Heart right ventricle (tissue), 16 donors: ENCODE results near the gene PGRMC2. TPM values are rescaled to one million over a fixed set of nuclear protein-coding genes. Genes with fewer than 3 reads are reported as not detected.
A peak's percentile ranks its signal among the peaks of the same experiment; 100 is the strongest.

Experiments
- ATAC-seq, 8 donors: fragments of 200-7000 bp; cut with Tn5 transposase; one replicate each; pipeline ENCODE4 v1.9.1; 2020; ENCODE audit warnings: mild to moderate bottlenecking in 8 of 8, moderate library complexity in 8 of 8, moderate number of reproducible peaks in 1 of 8
- DNase-seq, 2 donors: peaks; one replicate each; pipeline ENCODE4 v3.0.0-alpha.2; 2020
- H3K27ac ChIP-seq, 10 donors: fragments of 200-600 bp; sonication (generic) in 2 of 10; one replicate each; pipeline versions ENCODE4 v1.5.0 to v1.8.0; 2020 to 2022; ENCODE audit warnings: mild to moderate bottlenecking in 3 of 10
- H3K27me3 ChIP-seq, 7 donors: fragments of 200-600 bp; one replicate each; pipeline ENCODE4 v1.8.0; 2021 to 2022; ENCODE audit warnings: mild to moderate bottlenecking in 2 of 7
- H3K36me3 ChIP-seq, 9 donors: fragments of 200-600 bp; sonication (generic) in 1 of 9; one replicate each; pipeline versions ENCODE4 v1.5.0 to v1.8.0; 2020 to 2022; ENCODE audit warnings: mild to moderate bottlenecking in 2 of 9
- H3K4me1 ChIP-seq, 9 donors: fragments of 200-600 bp; sonication (generic) in 1 of 9; one replicate each; pipeline versions ENCODE4 v1.5.0 to v1.8.0; 2020 to 2022; ENCODE audit warnings: mild to moderate bottlenecking in 4 of 9
- H3K4me3 ChIP-seq, 10 donors: fragments of 200-600 bp; sonication (generic) in 2 of 10; one replicate each; pipeline versions ENCODE4 v1.5.0 to v1.8.0; 2020 to 2022; ENCODE audit warnings: mild to moderate bottlenecking in 7 of 10, moderate library complexity in 2 of 10
- H3K9me3 ChIP-seq, 11 donors: fragments of 200-600 bp in 10 of 11; sonication (generic) in 2 of 11; one replicate each; pipeline versions ENCODE4 v1.5.0 to v1.8.0; 2013 to 2022; ENCODE audit warnings: mild to moderate bottlenecking in 2 of 11, control low read depth in 1 of 11, moderate library complexity in 1 of 11
- CTCF ChIP-seq, 9 donors: fragments of 200-600 bp; sonication (generic) in 2 of 9; IDR thresholded peaks; one replicate each; pipeline versions ENCODE4 v1.5.0 to v1.8.0; 2021 to 2022; ENCODE audit warnings: antibody characterized with exemption in 9 of 9, mild to moderate bottlenecking in 5 of 9, moderate library complexity in 1 of 9
- WGBS, 2 donors: extraction: QIAGEN DNeasy Blood & Tissue Kit; methylation state at CpG; one replicate each; pipeline ENCODE4 v1.1.7; 2013; ENCODE audit warnings: inconsistent platforms in 1 of 2; 5-methylcytosine and 5-hydroxymethylcytosine counted together
- intact Hi-C, 10 donors: fragments of 100-400 bp; cut with DNase I; formaldehyde crosslinking; loops; one replicate each; pipeline versions ENCODE4 v1.11.1 to v1.14.2; 2022
- polyA plus RNA-seq, 2 donors: library from polyadenylated mRNA; stranded (reverse); fragments of 200-250 nt; gene quantifications; one replicate each; pipeline ENCODE4 v1.2.3, GENCODE V29; 2013
- total RNA-seq, 10 donors: library from RNA; stranded (reverse); fragmentation: NEBNext Ultra II Directional in 3 of 10; extraction: Animal tissue kit (Norgen Biotek cat#: 25700) in 3 of 10; gene quantifications; one replicate each; pipeline versions ENCODE4 v1.2.1 to v1.2.4, GENCODE V29; 2021 to 2023
- donor health status: Arrhythmogenic right ventricular cardiomyopathy.
- donor health status: ischemic (EF 13 %, LVEDD 7.1; RV severe dilation, severe dysfunction).
- donor health status: healthy with polysubstance abuse.
- donor health status: DM: no; HTN: yes; CAD: no.
- donor health status: DM: no; HTN: no; CAD: no.
- donor health status: ischemic (EF 25% LVEDD 6.9; RV normal size, moderate dysfunction).
- donor health status: ischemic (EF 25% LVEDD 5.7; RV mildly dilated, moderate dysfunction).
- donor health status: healthy.
- donor health status: DM: yes; HTN: yes; CAD: no.
- donor health status: Ischemic cardiomyopathy.
- donor health status: ischemic (EF 35%, LVEDD 5.7; RV mildly dilated, moderate dysfunction).
- donor health status: nonischemic (EF 11% LVEDD 7.7; RV severe dilation, severe dysfunction).
- donor health status: DM: yes; HTN: yes; CAD: no.
- donor health status: PGD.
- donor health status: ischemic (EF 29% LVEDD 5.4; RV normal size, mild dysfunction).
- donor health status: nonischemic (EF 23%, LVEDD 6.1; RV moderate dilation, normal function).

The PGRMC2 gene
- total and polyA plus RNA-seq, 12 donors = 26.0 to 78.9 (median 66.6) TPM

GRCh38 chr4:128311659-128312403, 24.2 kb upstream of the PGRMC2 start:
- 68 to 72% methylated on average over 2 of the region's 2 CpGs for WGBS, 2 donors
- H3K4me3 ChIP-seq = no peak overlapping the region
- TF ChIP-seq CTCF (IDR thresholded peaks at IDR 0.05) = no peak

DNA sequence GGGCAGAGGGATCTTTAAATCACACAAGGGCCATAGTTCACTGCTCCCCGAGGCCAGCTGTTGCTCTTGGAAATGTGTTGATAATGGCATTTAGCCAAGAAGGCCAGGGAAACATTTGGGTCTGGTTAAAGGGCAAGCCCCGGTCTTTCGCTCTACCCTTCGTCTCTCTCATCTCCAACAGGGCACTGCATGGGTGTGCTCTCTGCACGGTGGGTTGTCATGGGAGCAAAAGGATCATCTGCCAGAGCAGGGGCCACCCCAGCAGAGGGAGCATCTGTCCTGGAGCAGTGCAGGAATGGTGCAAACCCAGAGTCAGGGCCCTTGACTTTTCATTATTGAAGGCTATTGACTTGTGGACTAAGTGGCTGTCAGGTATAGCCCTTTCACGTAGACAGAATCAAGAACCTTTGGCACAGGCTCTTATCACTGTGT, 22.7 kb upstream of the PGRMC2 start:
- H3K27ac ChIP-seq = peak overlapping the region in 3 of 10 donors; percentile 9 to 73 (median 35)
- no peak overlapping the region for H3K4me3 ChIP-seq
- peak in 6 of 9 donors; percentile 31 to 59 (median 49) for TF ChIP-seq CTCF (IDR thresholded peaks at IDR 0.05)
- intact Hi-C loops = no loop called here
- ATAC-seq (peak; percentile 66 to 88 (median 84)), DNase-seq (peak; percentile 17 to 35)
- WGBS, 2 donors = 26 to 43% methylated on average over 6 of the region's 6 CpGs
- H3K27me3 ChIP-seq = no peaks in the 10 kb centered on the region
- peaks cover 0 to 4% (median 0%) of the 10 kb centered on the region in 9 donors for H3K36me3 ChIP-seq
- H3K9me3 ChIP-seq = no peaks in the 10 kb centered on the region
- peaks cover 0 to 55% (median 16%) of the 10 kb centered on the region in 9 donors for H3K4me1 ChIP-seq

More at GRCh38 chr4:128311659-128312403, 24.2 kb upstream of the PGRMC2 start:
- no peak overlapping the region for H3K27ac ChIP-seq
- no peak for ATAC-seq
- intact Hi-C loops = no loop called here
- DNase-seq = no peak
- H3K9me3 ChIP-seq = no peaks in the 10 kb centered on the region
- peaks cover 0 to 50% (median 16%) of the 10 kb centered on the region in 9 donors for H3K4me1 ChIP-seq
- H3K36me3 ChIP-seq = peaks cover 0 to 12% (median 0%) of the 10 kb centered on the region in 9 donors
- H3K27me3 ChIP-seq = no peaks in the 10 kb centered on the region

DNA sequence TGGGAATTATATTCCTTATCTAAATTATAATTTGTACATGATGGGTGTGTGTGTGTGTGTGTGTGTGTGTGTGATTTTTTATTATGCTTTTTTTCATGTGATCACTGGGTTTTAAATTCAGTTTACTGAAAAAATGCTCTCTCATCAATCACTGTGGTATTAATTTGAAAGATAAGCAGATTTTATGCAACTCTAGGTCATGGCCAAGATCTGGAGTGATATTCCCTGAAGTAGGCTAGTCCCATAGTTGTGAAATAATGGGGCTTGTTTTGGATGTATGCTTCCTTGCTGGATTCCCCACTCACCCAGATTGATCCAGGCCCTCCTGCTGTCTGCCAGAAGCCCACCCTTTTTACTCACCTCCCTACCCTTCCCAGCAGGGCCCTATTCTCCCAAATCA, 22.0 kb upstream of the PGRMC2 start:
- Histone ChIP-seq H3K27me3 (no peaks in the 10 kb centered on the region), H3K4me1 (peaks cover 0 to 62% (median 16%) of the 10 kb centered on the region in 9 donors), H3K4me3 (no peak overlapping the region), H3K9me3 (no peaks in the 10 kb centered on the region), H3K27ac (peak overlapping the region in 5 of 10 donors; percentile 35 to 73 (median 67)), H3K36me3 (no peaks in the 10 kb centered on the region)
- intact Hi-C loops = loop anchor here in 2 of 10 donors (5.0 to 10.0 kb wide), 2 partner anchors 43 to 495 kb away; partner anchors contain the start of gene JADE1 (in 1 of the 2)
- no peak for TF ChIP-seq CTCF (IDR thresholded peaks at IDR 0.05)
- ATAC-seq = peak in 2 of 8 donors; percentile 10 to 27
- DNase-seq = no peak

- peak overlapping the region in 8 of 10 donors; percentile 0 to 73 (median 58) for H3K27ac ChIP-seq
- intact Hi-C loops = loop anchor here in 2 of 10 donors (5.0 to 10.0 kb wide), 2 partner anchors 43 to 496 kb away; partner anchors contain the start of gene JADE1 (in 1 of the 2)
- ATAC-seq = peak in 3 of 8 donors; percentile 37 to 49 (median 43)
- no peak for DNase-seq
- peaks cover 0 to 66% (median 16%) of the 10 kb centered on the region in 9 donors for H3K4me1 ChIP-seq
- 9 to 17% methylated on average over 2 of the region's 2 CpGs for WGBS, 2 donors
- no peaks in the 10 kb centered on the region for H3K36me3 ChIP-seq
- H3K4me3 ChIP-seq = no peak overlapping the region
- TF ChIP-seq CTCF (IDR thresholded peaks at IDR 0.05) = no peak
- H3K27me3 ChIP-seq = no peaks in the 10 kb centered on the region
- no peaks in the 10 kb centered on the region for H3K9me3 ChIP-seq
Observed at GRCh38 chr4:128308986-128309385, 21.4 kb upstream of the PGRMC2 start.
